Ishikawa (cell line): ENCODE measurements around the gene GMEB2.

ENCODE experiments used
- CEBPB ChIP-seq: IDR thresholded peaks from 2 replicates; pipeline ENCODE4 v1.6.1; 2012
- CREB1 ChIP-seq: IDR thresholded peaks from 2 replicates; pipeline ENCODE4 v1.6.1; 2012; ENCODE audit warnings: low read depth
- EGR1 ChIP-seq: IDR thresholded peaks from 2 replicates; pipeline ENCODE4 v1.6.1; 2012
- EP300 ChIP-seq: IDR thresholded peaks from 2 replicates; pipeline ENCODE4 v1.6.1; 2012; ENCODE audit warnings: borderline replicate concordance
- MAX ChIP-seq: IDR thresholded peaks from 2 replicates; pipeline ENCODE4 v1.6.1; 2012
- NFIC ChIP-seq: IDR thresholded peaks from 2 replicates; pipeline ENCODE4 v1.6.1; 2012
- RAD21 ChIP-seq: IDR thresholded peaks from 2 replicates; pipeline ENCODE4 v1.6.1; 2012; ENCODE audit warnings: low read depth
- REST ChIP-seq: IDR thresholded peaks from 2 replicates; pipeline ENCODE4 v1.6.1; 2012; ENCODE audit warnings: low read depth, mild to moderate bottlenecking
- TAF1 ChIP-seq: IDR thresholded peaks from 2 replicates; pipeline ENCODE4 v1.6.1; 2012; ENCODE audit warnings: low read depth, mild to moderate bottlenecking
- TCF12 ChIP-seq: IDR thresholded peaks from 2 replicates; pipeline ENCODE4 v1.6.1; 2012; ENCODE audit warnings: low read depth
- TEAD4 ChIP-seq: IDR thresholded peaks from 2 replicates; pipeline ENCODE4 v1.6.1; 2012
- YY1 ChIP-seq: IDR thresholded peaks from 2 replicates; pipeline ENCODE4 v1.6.1; 2012; ENCODE audit warnings: low read depth
- ZBTB7A ChIP-seq: IDR thresholded peaks from 2 replicates; pipeline ENCODE4 v1.6.1; 2012; ENCODE audit warnings: low read depth
- TF ChIP-seq, protein P1 (sequence below): IDR thresholded peaks from 2 replicates; pipeline ENCODE4 v1.6.1; 2012

DNA sequence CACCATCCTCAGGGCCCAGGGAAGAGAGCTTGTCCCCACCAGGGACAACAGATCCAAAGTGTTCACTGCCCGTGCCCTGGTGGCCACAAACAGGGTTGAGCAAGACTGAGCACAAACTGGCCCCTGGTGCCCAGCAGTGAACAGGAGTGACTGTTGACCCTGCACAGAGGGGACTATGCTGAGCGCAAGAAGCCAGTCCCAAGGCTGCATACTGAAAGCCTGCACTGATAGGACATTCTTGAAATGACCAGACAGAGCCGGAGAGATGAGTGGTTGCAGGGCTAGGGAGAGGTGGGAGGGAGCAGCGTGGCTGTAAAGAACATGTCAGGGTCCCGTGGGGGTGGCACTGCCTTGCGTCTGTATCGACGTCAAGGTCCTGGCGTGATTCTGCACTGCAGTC lies 75.8 kb downstream of the GMEB2 start:
- TF ChIP-seq, protein P1, sequence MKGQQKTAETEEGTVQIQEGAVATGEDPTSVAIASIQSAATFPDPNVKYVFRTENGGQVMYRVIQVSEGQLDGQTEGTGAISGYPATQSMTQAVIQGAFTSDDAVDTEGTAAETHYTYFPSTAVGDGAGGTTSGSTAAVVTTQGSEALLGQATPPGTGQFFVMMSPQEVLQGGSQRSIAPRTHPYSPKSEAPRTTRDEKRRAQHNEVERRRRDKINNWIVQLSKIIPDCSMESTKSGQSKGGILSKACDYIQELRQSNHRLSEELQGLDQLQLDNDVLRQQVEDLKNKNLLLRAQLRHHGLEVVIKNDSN: no peak
- TF ChIP-seq RAD21 (no peak), TAF1 (no peak), MAX (no peak), CEBPB (no peak), YY1 (no peak), NFIC (no peak), EP300 (no peak), CREB1 (no peak), TEAD4 (no peak), ZBTB7A (no peak), REST (no peak), EGR1 (no peak), TCF12 (no peak)
